ENCODE results near the gene GCHFR. TPM values are rescaled to one million over a fixed set of nuclear protein-coding genes. Genes with fewer than 3 reads are reported as not detected.

Gene GCHFR
- total and polyA plus RNA-seq, 4 donors: 50.5 to 229 (median 119) TPM

- peaks cover 6 to 49% (median 39%) of the 10 kb centered on the region in 4 donors for H3K4me1 ChIP-seq (ENCODE audit: control insufficient read depth in 4 of 4, insufficient read depth in 4 of 4, low read length in 3 of 4)
- no peak for DNase-seq (ENCODE audit: low spot score)
- TF ChIP-seq HNF4G (IDR thresholded peaks at IDR 0.05): no peak
- TF ChIP-seq, protein P1, sequence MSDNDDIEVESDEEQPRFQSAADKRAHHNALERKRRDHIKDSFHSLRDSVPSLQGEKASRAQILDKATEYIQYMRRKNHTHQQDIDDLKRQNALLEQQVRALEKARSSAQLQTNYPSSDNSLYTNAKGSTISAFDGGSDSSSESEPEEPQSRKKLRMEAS (IDR thresholded peaks at IDR 0.05): no peak
- 33% methylated on average over 19 of the region's 19 CpGs for WGBS
- H3K4me3 ChIP-seq (ENCODE audit: low read depth in 1 of 3, low read length in 3 of 3): peak overlapping the region; percentile 76 to 91 (median 77)
- H3K36me3 ChIP-seq (ENCODE audit: control insufficient read depth in 4 of 4, insufficient read depth in 3 of 4, low read depth in 1 of 4, low read length in 3 of 4): peaks cover 3 to 13% (median 11%) of the 10 kb centered on the region in 4 donors
- H3K9me3 ChIP-seq (ENCODE audit: control insufficient read depth in 4 of 4, low read length in 3 of 4): no peaks in the 10 kb centered on the region
- no peak overlapping the region for H3K27ac ChIP-seq (ENCODE audit: low read depth in 1 of 2, low read length in 2 of 2)
- H3K27me3 ChIP-seq (ENCODE audit: control insufficient read depth in 4 of 4, insufficient read depth in 4 of 4, low read length in 3 of 4): no peaks in the 10 kb centered on the region
- peak overlapping the region in 1 of 2 donors; percentile 51 for H3K9ac ChIP-seq (ENCODE audit: low read depth in 1 of 2, low read length in 2 of 2)
Observed at GRCh38 chr15:40807888-40808461, 44.1 kb downstream of the GCHFR start.

- no peak for DNase-seq (ENCODE audit: low spot score)
- Histone ChIP-seq H3K4me3 (ENCODE audit: low read depth in 1 of 3, low read length in 3 of 3) (no peak overlapping the region), H3K4me1 (ENCODE audit: control insufficient read depth in 4 of 4, insufficient read depth in 4 of 4, low read length in 3 of 4) (peaks cover 1 to 39% (median 29%) of the 10 kb centered on the region in 4 donors), H3K36me3 (ENCODE audit: control insufficient read depth in 4 of 4, insufficient read depth in 3 of 4, low read depth in 1 of 4, low read length in 3 of 4) (peaks cover 6 to 19% (median 18%) of the 10 kb centered on the region in 4 donors), H3K9me3 (ENCODE audit: control insufficient read depth in 4 of 4, low read length in 3 of 4) (no peaks in the 10 kb centered on the region), H3K9ac (ENCODE audit: low read depth in 1 of 2, low read length in 2 of 2) (no peak overlapping the region), H3K27ac (ENCODE audit: low read depth in 1 of 2, low read length in 2 of 2) (no peak overlapping the region), H3K27me3 (ENCODE audit: control insufficient read depth in 4 of 4, insufficient read depth in 4 of 4, low read length in 3 of 4) (no peaks in the 10 kb centered on the region)
- no peak for TF ChIP-seq GABPA (IDR thresholded peaks at IDR 0.05 in 1 of 2, conservative IDR thresholded peaks at IDR 0.05 in 1 of 2)
- TF ChIP-seq FOXA2 (IDR thresholded peaks at IDR 0.05): no peak
- no peak for TF ChIP-seq ATF3 (IDR thresholded peaks at IDR 0.05)
- no peak for TF ChIP-seq JUND (IDR thresholded peaks at IDR 0.05)
- TF ChIP-seq EGR1 (IDR thresholded peaks at IDR 0.05; ENCODE audit: low read depth in 2 of 2): no peak
- TF ChIP-seq FOXA1 (IDR thresholded peaks at IDR 0.05): no peak
- TF ChIP-seq RXRA (IDR thresholded peaks at IDR 0.05): no peak
- TF ChIP-seq, protein P1 (IDR thresholded peaks at IDR 0.05): no peak
- TF ChIP-seq, protein P2, sequence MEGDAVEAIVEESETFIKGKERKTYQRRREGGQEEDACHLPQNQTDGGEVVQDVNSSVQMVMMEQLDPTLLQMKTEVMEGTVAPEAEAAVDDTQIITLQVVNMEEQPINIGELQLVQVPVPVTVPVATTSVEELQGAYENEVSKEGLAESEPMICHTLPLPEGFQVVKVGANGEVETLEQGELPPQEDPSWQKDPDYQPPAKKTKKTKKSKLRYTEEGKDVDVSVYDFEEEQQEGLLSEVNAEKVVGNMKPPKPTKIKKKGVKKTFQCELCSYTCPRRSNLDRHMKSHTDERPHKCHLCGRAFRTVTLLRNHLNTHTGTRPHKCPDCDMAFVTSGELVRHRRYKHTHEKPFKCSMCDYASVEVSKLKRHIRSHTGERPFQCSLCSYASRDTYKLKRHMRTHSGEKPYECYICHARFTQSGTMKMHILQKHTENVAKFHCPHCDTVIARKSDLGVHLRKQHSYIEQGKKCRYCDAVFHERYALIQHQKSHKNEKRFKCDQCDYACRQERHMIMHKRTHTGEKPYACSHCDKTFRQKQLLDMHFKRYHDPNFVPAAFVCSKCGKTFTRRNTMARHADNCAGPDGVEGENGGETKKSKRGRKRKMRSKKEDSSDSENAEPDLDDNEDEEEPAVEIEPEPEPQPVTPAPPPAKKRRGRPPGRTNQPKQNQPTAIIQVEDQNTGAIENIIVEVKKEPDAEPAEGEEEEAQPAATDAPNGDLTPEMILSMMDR (IDR thresholded peaks at IDR 0.05; ENCODE audit: low read depth, low read length, missing input control): no peak
- TF ChIP-seq YY1 (IDR thresholded peaks at IDR 0.05): no peak
- no peak for TF ChIP-seq SP1 (IDR thresholded peaks at IDR 0.05)
- no peak for TF ChIP-seq HNF4A (conservative IDR thresholded peaks at IDR 0.05)
- WGBS: 54% methylated on average over 8 of the region's 8 CpGs
Observed at GRCh38 chr15:40808861-40809450, 45.1 kb downstream of the GCHFR start.

GRCh38 chr15:40812721-40813425, 49.0 kb downstream of the GCHFR start:
- Histone ChIP-seq H3K27ac (ENCODE audit: low read depth in 1 of 2, low read length in 2 of 2) (no peak overlapping the region), H3K9ac (ENCODE audit: low read depth in 1 of 2, low read length in 2 of 2) (no peak overlapping the region), H3K9me3 (ENCODE audit: control insufficient read depth in 4 of 4, low read length in 3 of 4) (no peaks in the 10 kb centered on the region), H3K27me3 (ENCODE audit: control insufficient read depth in 4 of 4, insufficient read depth in 4 of 4, low read length in 3 of 4) (no peaks in the 10 kb centered on the region), H3K4me3 (ENCODE audit: low read depth in 1 of 3, low read length in 3 of 3) (no peak overlapping the region), H3K36me3 (ENCODE audit: control insufficient read depth in 4 of 4, insufficient read depth in 3 of 4, low read depth in 1 of 4, low read length in 3 of 4) (peaks cover 6 to 27% (median 23%) of the 10 kb centered on the region in 4 donors), H3K4me1 (ENCODE audit: control insufficient read depth in 4 of 4, insufficient read depth in 4 of 4, low read length in 3 of 4) (peaks cover 0 to 22% (median 18%) of the 10 kb centered on the region in 4 donors)
- no peak for DNase-seq (ENCODE audit: low spot score)
- 95% methylated on average over 12 of the region's 12 CpGs for WGBS
- no peak for TF ChIP-seq SP1 (IDR thresholded peaks at IDR 0.05)
- no peak for TF ChIP-seq REST (IDR thresholded peaks at IDR 0.05)
- TF ChIP-seq RXRA (IDR thresholded peaks at IDR 0.05): no peak
- no peak for TF ChIP-seq FOXA1 (IDR thresholded peaks at IDR 0.05)
- TF ChIP-seq RAD21 (IDR thresholded peaks at IDR 0.05): no peak
- TF ChIP-seq YY1 (IDR thresholded peaks at IDR 0.05): no peak
- TF ChIP-seq HNF4G (IDR thresholded peaks at IDR 0.05): no peak
- TF ChIP-seq, protein P3, sequence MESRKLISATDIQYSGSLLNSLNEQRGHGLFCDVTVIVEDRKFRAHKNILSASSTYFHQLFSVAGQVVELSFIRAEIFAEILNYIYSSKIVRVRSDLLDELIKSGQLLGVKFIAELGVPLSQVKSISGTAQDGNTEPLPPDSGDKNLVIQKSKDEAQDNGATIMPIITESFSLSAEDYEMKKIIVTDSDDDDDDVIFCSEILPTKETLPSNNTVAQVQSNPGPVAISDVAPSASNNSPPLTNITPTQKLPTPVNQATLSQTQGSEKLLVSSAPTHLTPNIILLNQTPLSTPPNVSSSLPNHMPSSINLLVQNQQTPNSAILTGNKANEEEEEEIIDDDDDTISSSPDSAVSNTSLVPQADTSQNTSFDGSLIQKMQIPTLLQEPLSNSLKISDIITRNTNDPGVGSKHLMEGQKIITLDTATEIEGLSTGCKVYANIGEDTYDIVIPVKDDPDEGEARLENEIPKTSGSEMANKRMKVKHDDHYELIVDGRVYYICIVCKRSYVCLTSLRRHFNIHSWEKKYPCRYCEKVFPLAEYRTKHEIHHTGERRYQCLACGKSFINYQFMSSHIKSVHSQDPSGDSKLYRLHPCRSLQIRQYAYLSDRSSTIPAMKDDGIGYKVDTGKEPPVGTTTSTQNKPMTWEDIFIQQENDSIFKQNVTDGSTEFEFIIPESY (IDR thresholded peaks at IDR 0.05): no peak
- no peak for TF ChIP-seq HNF4A (conservative IDR thresholded peaks at IDR 0.05)
- TF ChIP-seq NR2F2 (IDR thresholded peaks at IDR 0.05): no peak
- no peak for TF ChIP-seq EGR1 (IDR thresholded peaks at IDR 0.05; ENCODE audit: low read depth in 2 of 2)
- no peak for TF ChIP-seq ATF3 (IDR thresholded peaks at IDR 0.05)
